Inferior parietal cortex (tissue), 1 donor: Measurements from ENCODE around the gene SF3B5.
"Not testable (repeated sequence)": the region's sequence is repeated elsewhere in the genome, so short reads cannot be mapped to it uniquely, and the experiment has no call there.

Source experiments
- DNase-seq: peaks from one replicate; pipeline ENCODE4 v3.0.0-alpha.2; 2016; ENCODE audit errors: extremely low spot score

SF3B5 gene

DNA sequence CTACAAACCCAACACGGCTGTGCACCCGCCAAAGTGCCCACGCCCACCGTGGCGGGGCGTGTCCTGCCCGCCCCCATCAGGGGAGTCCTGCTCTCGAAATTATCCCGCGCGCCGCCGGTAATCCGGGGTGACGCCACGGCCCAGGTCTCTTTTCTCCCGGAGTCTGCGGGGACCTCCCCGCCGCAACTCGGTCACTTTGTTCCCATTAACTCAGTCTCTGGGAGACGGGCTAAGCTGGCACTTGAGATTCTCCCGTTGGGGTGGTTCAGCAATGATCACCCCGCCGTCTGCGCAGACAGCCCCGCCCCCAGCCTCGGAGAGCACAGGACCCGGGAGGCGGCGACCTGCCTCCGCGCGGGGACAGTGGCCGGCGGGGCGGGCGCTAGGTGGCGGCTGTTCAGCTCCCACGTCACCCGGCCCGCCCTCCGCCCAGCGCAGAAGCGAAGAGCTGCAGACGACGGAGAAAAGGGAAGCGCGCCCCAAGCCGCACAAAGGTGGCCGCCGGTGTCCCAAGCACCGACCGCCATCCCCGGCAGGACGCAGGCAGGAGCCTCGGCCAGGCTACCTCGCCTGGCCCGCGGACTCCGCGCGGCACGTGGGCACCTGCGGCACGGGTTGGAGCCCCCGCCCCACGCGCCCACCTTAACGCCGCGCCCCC lies 31.5 kb downstream of the SF3B5 start:
- peak; percentile 59 for DNase-seq

DNA sequence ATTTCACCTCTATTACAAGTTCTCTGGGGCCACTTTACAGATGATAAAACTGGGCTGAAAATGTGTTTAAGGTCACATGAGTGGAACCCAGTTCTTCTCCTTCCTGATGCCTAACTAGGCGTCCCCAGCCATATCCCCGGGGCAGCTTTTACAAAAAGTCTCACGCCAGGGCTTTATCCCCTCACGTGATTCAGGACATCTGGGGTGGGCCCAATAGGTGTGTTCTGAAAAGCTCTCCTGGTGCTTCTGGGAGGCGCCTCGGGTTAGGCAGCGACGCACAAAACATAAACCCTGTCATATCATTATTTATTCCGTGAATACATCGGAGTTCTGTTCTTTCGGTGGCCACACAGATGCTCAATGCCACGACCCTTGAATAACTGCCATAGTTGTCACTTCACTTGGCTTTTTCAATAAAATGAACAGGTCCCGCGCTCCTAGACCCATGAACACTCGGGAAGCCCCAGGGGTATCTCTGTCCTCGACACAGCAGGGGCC lies 32.1 kb downstream of the SF3B5 start:
- no peak for DNase-seq

DNA sequence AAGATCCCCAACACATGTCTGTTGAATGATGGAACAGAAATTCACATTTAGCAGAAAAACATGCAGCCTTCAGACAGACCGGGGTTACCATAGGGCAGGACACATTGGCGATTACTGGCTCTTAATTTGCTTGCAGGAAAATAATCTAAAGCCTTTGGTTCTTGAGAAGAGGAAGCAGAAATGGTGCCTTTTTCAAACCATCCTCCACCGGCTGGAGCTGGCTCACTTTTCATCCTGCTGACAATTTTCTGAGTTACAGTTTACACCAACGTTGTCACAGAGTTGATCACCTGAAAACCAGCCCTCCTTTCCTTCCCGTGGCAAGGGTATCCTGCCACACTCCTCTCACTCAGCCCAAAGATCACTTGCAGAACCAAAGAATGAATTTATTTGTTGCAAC lies 32.6 kb downstream of the SF3B5 start:
- DNase-seq = no peak

DNA sequence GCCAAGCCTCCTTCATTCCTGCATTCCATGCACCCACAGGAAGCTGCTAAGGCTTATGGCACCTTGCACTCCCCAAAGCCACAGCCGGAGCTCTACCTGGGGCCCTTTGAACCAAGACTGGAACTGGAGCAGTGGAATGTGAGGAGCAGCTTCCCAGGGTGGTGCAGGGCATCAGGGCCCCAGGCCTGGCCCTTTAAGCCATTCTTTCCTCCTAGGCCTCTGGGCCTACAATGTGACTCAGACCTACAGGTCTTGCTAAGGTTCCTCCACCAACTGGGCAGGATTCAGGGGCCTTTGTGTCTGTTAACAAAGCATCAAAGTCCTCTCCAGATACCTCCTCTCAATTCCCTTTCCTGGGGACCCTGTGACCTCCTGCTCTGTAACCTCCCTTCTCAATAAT lies 36.2 kb downstream of the SF3B5 start:
- no peak for DNase-seq

DNA sequence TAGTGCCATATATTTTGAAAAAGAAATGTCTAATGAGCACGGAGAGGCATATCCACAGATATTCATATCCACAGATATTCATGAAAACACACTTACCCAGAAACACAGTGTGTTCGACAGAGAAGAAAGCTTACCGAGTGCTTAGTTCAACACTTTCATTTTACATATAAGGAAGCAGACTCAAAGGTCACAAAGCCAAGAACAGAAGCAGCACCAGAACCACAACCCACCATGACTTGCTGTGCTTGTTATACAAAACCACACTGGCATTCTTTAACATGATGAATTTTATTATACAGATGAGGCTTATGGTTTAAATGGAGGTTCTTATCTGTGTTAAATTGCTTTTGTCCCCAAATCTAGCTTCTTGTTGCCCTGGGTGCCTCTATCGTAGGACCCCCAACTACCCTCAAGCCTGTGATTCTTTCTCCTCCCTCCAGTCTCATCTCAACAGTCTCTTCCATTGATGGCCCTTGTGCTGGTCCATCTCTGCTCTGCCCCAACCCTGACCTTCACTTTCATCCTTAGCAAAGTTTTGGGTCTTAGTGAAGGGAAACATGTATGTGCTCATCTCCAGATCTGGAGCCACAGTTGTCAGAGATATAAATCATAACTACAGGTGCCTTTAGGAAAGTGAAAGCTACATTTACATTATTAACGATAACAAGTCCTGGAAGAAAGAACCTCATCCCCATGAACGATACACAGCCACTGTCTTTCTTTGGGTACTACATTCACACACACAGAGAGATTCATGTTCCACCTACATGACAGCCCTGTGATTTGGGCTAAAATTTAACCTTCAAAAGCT lies 40.0 kb downstream of the SF3B5 start:
- no peak for DNase-seq

DNA sequence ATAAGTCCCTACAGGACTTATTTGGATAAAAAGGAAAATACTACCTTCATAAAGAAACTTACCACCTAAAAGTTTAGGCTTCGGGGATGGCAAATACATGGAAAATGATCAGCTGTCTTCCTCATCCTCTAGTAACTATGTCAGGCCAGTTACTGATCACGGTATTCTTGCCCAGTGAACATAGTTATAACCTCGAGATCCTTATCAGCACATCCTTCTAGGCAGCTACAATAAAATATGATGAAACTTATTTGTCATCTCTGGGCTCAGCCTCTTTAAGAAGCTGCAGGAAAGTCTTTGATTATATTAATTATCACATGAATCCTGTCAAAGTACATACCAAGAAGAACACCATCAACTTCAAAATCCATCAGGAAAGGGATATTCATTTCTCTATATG lies 41.8 kb downstream of the SF3B5 start:
- DNase-seq = no peak

DNA sequence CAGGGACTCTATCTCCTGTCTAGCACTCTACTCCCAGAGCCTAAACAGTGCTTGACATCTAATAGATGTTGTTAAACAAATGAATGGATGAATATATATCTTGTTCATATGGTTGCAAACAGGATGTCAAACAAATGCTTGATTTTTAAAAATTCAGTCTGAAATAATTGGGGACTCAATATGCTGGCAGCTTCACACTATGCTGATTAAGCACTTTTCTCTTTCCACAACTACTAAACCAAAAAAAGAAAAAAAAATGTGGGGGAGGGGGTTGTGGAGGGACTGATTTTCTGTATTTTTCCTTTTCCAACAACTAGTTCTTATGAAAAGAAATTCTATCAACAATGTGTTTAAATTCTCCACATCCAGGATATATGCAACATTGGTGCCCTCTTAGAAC lies 42.9 kb downstream of the SF3B5 start:
- DNase-seq = no peak

DNA sequence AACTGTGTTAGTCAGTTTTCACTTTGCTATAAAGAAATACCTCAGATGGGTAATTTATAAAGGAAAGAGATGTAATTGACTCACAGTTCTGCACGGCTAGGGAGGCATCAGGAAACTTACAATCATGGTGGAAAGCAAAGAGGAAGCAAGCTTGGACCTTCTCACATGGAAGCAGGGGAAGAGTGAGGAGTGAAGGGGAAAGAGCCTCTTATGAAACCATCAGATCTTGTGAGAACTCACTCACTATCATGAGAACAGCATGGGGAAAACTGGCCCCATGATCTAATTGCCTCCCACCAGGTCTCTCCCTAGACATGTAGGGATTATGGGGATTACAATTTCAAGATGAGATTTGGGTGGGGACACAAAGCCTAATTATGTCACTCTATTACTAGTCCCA lies 46.0 kb downstream of the SF3B5 start:
- no peak for DNase-seq

DNA sequence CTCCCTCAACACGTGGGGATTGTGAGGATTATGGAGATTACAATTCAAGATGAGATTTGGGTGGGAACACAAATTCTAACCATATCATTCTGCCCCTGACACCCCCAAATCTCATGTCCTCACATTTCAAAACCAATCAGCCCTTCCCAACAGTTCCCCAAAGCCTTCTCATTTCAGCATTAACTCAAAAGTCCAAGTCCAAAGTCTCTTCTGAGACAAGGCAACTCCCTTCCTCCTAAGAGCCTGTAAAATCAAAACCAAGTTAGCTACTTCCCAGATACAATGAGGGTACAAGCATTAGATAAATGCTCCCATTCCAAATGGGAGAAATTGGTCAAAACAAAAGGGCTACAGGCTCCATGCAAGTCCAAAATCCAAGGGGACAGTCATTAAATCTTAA lies 47.7 kb downstream of the SF3B5 start:
- DNase-seq = no peak

DNA sequence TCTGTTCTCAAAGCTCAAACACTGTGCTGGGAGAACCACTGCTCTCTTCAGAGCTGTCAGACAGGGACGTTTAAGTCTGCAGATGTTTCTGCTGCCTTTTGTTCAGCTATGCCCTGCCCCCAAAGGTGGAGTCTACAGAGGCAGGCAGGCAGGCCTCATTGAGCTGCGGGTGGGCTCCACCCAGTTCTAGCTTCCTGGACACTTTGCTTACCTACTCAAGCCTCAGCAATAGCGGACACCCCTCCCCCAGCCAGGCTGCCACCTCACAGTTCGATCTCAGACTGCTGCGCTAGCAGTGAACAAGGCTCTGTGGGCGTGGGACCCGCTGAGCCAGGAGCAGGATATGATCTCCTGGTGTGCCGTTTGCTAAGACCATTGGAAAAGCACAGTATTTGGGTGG lies 48.7 kb downstream of the SF3B5 start:
- DNase-seq = not testable (repeated sequence)

DNA sequence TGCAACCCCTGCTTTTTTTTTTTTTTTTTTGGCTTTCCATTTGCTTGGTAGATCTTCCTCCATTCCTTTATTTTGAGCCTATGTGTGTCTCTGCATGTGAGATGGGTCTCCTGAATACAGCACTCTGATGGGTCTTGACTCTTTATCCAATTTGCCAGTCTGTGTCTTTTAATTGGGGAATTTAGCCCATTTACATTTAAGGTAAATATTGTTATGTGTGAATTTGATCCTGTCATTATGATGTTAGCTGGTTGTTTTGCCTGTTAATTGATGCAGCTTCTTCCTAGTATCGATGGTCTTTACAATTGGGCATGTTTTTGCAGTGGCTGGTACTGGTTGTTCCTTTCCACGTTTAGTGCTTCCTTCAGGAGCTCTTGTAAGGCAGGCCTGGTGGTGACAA lies 50.4 kb downstream of the SF3B5 start:
- DNase-seq = not testable (repeated sequence)
